Neural cell (in vitro differentiated cells): Measurements from ENCODE around the gene C20orf202.

Experiments used
- MXI1 ChIP-seq: fragments of 450-650 bp; conservative IDR thresholded peaks from 2 replicates; pipeline ENCODE4 v1.6.1; 2014; ENCODE audit warnings: antibody characterized with exemption, mild to moderate bottlenecking; ENCODE audit not compliant: poor library complexity, severe bottlenecking
- SMC3 ChIP-seq: fragments of 450-650 bp; conservative IDR thresholded peaks from 2 replicates; pipeline ENCODE4 v1.6.1; 2014; ENCODE audit warnings: antibody characterized with exemption, mild to moderate bottlenecking, moderate library complexity; ENCODE audit not compliant: poor library complexity
- TF ChIP-seq, protein P1 (sequence below): fragments of 450-650 bp; IDR thresholded peaks from 2 replicates; pipeline ENCODE4 v1.5.1; 2014; ENCODE audit warnings: antibody characterized with exemption, mild to moderate bottlenecking, moderate library complexity; ENCODE audit not compliant: poor library complexity, severe bottlenecking

- TF ChIP-seq, protein P1, sequence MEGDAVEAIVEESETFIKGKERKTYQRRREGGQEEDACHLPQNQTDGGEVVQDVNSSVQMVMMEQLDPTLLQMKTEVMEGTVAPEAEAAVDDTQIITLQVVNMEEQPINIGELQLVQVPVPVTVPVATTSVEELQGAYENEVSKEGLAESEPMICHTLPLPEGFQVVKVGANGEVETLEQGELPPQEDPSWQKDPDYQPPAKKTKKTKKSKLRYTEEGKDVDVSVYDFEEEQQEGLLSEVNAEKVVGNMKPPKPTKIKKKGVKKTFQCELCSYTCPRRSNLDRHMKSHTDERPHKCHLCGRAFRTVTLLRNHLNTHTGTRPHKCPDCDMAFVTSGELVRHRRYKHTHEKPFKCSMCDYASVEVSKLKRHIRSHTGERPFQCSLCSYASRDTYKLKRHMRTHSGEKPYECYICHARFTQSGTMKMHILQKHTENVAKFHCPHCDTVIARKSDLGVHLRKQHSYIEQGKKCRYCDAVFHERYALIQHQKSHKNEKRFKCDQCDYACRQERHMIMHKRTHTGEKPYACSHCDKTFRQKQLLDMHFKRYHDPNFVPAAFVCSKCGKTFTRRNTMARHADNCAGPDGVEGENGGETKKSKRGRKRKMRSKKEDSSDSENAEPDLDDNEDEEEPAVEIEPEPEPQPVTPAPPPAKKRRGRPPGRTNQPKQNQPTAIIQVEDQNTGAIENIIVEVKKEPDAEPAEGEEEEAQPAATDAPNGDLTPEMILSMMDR: no peak
- no peak for TF ChIP-seq SMC3
- no peak for TF ChIP-seq MXI1
Measured at GRCh38 chr20:1185316-1185741, 17.9 kb upstream of the C20orf202 start.
